ENCODE measurements around the gene PRELP.

DNA sequence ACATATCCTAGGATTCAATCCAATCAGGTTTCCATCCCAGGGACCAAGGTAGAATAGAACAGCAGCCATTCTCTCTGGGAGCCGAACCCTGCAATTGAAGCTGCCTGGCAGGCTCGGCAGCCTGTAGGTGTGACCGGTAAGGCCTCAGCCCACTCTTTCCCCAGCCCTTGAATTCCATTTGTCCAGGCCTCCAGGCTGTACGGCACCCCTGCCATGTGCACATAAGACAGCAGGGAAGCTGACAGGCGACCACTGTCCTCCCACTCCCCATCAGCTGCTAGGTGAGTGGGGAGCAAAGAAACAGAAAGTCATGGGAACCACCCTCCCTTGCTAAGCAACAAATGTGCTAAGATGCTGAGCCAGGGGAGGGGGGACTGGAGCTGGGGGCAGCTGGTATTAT is 41.3 kb downstream of the PRELP start:
- TF ChIP-seq CTCF (IDR thresholded peaks at IDR 0.05) = no peak
- no peak for TF ChIP-seq POLR2A (IDR thresholded peaks at IDR 0.05)
